GM21576 (cell line): ENCODE results near the gene CFI.

ENCODE experiments used
- ATAC-seq: cut with Tn5 transposase; IDR thresholded peaks from one replicate; pipeline ENCODE4 v1.9.1; 2021; ENCODE audit warnings: mild to moderate bottlenecking, moderate library complexity; ENCODE audit not compliant: unreplicated experiment

The CFI gene

DNA sequence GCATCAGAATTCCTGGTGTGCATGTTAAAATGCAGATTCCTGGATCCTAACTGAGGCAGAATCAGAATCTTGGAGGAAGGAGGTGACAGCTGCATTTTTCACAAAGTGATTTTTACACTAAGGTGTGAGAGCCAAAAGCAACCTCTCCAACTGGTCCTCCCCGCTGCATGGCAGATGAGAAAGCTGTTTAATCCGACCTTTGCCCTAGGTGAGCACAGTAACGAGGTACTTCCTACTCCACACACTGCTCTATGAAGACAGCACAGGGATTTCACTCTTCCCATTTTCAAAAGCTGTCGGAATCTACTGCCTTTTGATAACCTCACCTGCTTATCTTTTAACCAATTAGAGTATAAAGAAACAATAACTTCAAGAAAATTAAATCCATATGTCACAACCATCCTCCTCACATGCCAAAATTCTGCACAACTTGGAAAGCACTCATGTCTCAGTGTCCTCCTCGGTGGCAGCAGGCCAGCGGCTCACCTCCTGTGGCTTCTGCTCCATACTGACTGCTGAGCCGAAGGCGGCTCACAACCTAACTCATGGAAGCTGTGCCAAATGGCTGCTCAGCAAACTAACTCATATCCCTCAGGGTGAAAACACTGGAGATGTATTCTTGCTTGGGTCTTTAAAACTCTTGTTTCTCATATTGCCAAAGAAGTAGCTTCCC, 102.1 kb downstream of the CFI start:
- no peak for ATAC-seq

DNA sequence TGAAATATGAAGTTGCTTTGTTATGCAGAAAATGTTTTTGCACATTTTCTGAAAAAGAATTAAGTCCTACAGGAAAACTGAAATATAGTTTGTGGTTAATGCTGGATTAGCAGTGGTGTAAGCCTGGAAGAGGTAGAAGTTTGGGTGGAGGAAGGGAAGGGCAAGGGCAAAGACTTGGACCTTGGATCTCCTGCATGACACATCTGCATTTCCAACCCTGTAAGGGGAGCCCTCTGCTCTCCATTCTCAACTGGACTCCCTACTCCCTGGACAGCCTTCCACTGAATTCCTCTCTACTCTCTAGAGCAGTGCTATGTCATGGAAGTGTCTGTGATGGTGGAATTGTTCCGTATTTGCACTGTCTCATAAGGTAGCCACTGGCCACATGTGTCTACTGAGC, 103.1 kb downstream of the CFI start:
- ATAC-seq = no peak

DNA sequence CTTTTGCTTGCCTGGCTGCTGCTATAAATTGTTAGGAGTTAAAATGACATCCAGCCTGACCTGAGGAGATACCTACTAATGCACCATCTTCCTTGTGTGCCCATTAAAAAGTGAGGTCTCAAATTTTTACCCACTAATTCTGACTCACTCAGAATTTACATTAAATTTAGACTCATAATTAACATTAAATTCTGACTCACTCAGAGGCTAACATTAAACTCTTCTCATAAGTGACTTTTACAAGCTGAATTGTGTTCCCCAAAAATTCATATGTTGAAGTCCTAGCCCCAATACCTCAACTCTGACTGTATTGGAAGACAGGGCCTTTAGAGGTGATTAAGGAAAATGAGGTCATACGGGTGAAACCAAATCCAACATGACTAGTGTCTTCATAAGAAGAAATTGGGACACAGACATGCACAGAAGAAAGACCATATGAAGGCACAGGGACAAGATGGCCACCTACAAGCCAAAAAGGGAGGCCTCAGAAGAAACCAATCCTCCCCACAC, 110.3 kb downstream of the CFI start:
- no peak for ATAC-seq
